Raji (cell line): Measurements from ENCODE around the gene NRSN1.

Experiments
- POLR2A ChIP-seq: IDR thresholded peaks from 2 replicates; pipeline ENCODE4 v1.6.1; 2011; ENCODE audit warnings: low read depth, low read length, control low read depth; ENCODE audit not compliant: insufficient read depth

Gene NRSN1

GRCh38 chr6:24127316-24127715 is 1.3 kb downstream of the NRSN1 start:
- TF ChIP-seq POLR2A = no peak

GRCh38 chr6:24131751-24132150 is 5.7 kb downstream of the NRSN1 start:
- TF ChIP-seq POLR2A = no peak

GRCh38 chr6:24139080-24139479 is 13.1 kb downstream of the NRSN1 start:
- no peak for TF ChIP-seq POLR2A

- TF ChIP-seq POLR2A = no peak
These were observed 13.6 kb downstream of the NRSN1 start for GRCh38 chr6:24139639-24140038.

- no peak for TF ChIP-seq POLR2A
These were observed 14.6 kb downstream of the NRSN1 start for GRCh38 chr6:24140591-24140990.

GRCh38 chr6:24145690-24146131 is 19.7 kb downstream of the NRSN1 start:
- TF ChIP-seq POLR2A = no peak

- no peak for TF ChIP-seq POLR2A
These were observed 20.9 kb downstream of the NRSN1 start for GRCh38 chr6:24146871-24147270.

- no peak for TF ChIP-seq POLR2A
These were observed 21.6 kb downstream of the NRSN1 start for GRCh38 chr6:24147511-24148153.

- no peak for TF ChIP-seq POLR2A
These were observed 22.1 kb downstream of the NRSN1 start for GRCh38 chr6:24148154-24148570.

- TF ChIP-seq POLR2A = no peak
These were observed 22.7 kb downstream of the NRSN1 start for GRCh38 chr6:24148684-24149083.

- TF ChIP-seq POLR2A = no peak
These were observed 23.3 kb downstream of the NRSN1 start for GRCh38 chr6:24149296-24149695.

- TF ChIP-seq POLR2A = no peak
These were observed 23.8 kb downstream of the NRSN1 start for GRCh38 chr6:24149836-24150235.

GRCh38 chr6:24152014-24152413 is 26.0 kb downstream of the NRSN1 start:
- TF ChIP-seq POLR2A = no peak

- no peak for TF ChIP-seq POLR2A
These were observed 28.1 kb downstream of the NRSN1 start for GRCh38 chr6:24154121-24154520.

- TF ChIP-seq POLR2A = no peak
These were observed 31.9 kb downstream of the NRSN1 start for GRCh38 chr6:24157886-24158285.

- TF ChIP-seq POLR2A = no peak
These were observed 57.6 kb downstream of the NRSN1 start for GRCh38 chr6:24183584-24183983.

- TF ChIP-seq POLR2A = no peak
These were observed 60.3 kb downstream of the NRSN1 start for GRCh38 chr6:24186349-24186748.
